Thoracic aorta (tissue), 2 donors: Measurements from ENCODE around the gene LENEP. TPM values are rescaled to one million over a fixed set of nuclear protein-coding genes. Genes with fewer than 3 reads are reported as not detected.

Source experiments
- ATAC-seq: fragments of 150-250 bp; one replicate; pipeline ENCODE4 v1.8.0; 2017; ENCODE audit warnings: low read depth; ENCODE audit not compliant: insufficient number of reproducible peaks, low FRiP score
- DNase-seq: peaks from one replicate; pipeline ENCODE4 v3.0.0-alpha.2; 2020; ENCODE audit warnings: low spot score
- H3K27ac ChIP-seq, 2 donors: fragments of 200-600 bp; sonication (generic); 1 replicate in 1 of 2; 2 replicates in 1 of 2; pipeline ENCODE4 v1.5.1; 2016; ENCODE audit warnings: mild to moderate bottlenecking in 2 of 2, moderate library complexity in 2 of 2
- H3K27me3 ChIP-seq: fragments of 200-600 bp; sonication (generic); replicated peaks from 2 replicates; pipeline ENCODE4 v1.6.0; 2016; ENCODE audit warnings: mild to moderate bottlenecking; ENCODE audit not compliant: insufficient read depth
- H3K36me3 ChIP-seq: fragments of 200-600 bp; sonication (generic); one replicate; pipeline ENCODE4 v1.5.1; 2016
- H3K4me1 ChIP-seq, 2 donors: fragments of 200-600 bp; sonication (generic); 1 replicate in 1 of 2; 2 replicates in 1 of 2; pipeline versions ENCODE4 v1.5.1 to v1.6.0; 2016; ENCODE audit warnings: low read depth in 2 of 2, mild to moderate bottlenecking in 1 of 2; ENCODE audit not compliant: control insufficient read depth in 1 of 2
- H3K4me3 ChIP-seq: fragments of 200-600 bp; sonication (generic); 2 replicates; pipeline ENCODE4 v1.5.1; 2016; ENCODE audit warnings: mild to moderate bottlenecking
- H3K9me3 ChIP-seq: fragments of 200-600 bp; sonication (generic); 2 replicates; pipeline ENCODE4 v1.5.1; 2016
- total RNA-seq, 2 donors: library from RNA; depleted of rRNA; stranded (reverse); fragments of >200 nt; gene quantifications; one replicate each; pipeline versions ENCODE4 v1.1.0 to v1.2.3, GENCODE V29; 2016
- TF ChIP-seq, protein P1 (sequence below): fragments of 200-600 bp; sonication (generic); IDR thresholded peaks from one replicate; pipeline ENCODE4 v1.5.1; 2019; ENCODE audit warnings: antibody characterized with exemption

Gene LENEP
- total RNA-seq, 2 donors from 2014 or later, result not detected

DNA sequence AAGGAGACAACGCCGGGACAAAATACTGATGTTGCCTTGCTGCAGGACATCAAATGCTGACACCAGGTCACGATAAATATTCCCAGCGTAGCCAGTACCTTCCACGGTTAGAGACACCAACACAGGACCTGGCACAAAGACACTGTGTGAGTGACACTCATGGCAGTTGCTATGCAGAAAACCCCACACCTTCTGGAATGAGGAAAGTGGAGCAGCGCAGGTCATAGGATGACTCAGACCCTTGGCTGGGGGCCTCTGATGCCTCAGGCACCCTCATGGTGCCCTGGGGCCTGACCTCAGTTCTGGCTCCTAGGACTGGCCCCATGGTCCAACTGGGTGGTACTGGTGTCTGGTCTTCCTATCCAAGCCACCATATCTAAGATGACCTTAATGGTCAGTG lies 33.2 kb downstream of the LENEP start:
- Histone ChIP-seq H3K4me1 (no peaks in the 10 kb centered on the region), H3K27me3 (no peaks in the 10 kb centered on the region), H3K36me3 (no peaks in the 10 kb centered on the region), H3K4me3 (no peak overlapping the region), H3K9me3 (no peaks in the 10 kb centered on the region), H3K27ac (no peak overlapping the region)
- DNase-seq (no peak), ATAC-seq (no peak)
- TF ChIP-seq, protein P1, sequence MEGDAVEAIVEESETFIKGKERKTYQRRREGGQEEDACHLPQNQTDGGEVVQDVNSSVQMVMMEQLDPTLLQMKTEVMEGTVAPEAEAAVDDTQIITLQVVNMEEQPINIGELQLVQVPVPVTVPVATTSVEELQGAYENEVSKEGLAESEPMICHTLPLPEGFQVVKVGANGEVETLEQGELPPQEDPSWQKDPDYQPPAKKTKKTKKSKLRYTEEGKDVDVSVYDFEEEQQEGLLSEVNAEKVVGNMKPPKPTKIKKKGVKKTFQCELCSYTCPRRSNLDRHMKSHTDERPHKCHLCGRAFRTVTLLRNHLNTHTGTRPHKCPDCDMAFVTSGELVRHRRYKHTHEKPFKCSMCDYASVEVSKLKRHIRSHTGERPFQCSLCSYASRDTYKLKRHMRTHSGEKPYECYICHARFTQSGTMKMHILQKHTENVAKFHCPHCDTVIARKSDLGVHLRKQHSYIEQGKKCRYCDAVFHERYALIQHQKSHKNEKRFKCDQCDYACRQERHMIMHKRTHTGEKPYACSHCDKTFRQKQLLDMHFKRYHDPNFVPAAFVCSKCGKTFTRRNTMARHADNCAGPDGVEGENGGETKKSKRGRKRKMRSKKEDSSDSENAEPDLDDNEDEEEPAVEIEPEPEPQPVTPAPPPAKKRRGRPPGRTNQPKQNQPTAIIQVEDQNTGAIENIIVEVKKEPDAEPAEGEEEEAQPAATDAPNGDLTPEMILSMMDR, result no peak

DNA sequence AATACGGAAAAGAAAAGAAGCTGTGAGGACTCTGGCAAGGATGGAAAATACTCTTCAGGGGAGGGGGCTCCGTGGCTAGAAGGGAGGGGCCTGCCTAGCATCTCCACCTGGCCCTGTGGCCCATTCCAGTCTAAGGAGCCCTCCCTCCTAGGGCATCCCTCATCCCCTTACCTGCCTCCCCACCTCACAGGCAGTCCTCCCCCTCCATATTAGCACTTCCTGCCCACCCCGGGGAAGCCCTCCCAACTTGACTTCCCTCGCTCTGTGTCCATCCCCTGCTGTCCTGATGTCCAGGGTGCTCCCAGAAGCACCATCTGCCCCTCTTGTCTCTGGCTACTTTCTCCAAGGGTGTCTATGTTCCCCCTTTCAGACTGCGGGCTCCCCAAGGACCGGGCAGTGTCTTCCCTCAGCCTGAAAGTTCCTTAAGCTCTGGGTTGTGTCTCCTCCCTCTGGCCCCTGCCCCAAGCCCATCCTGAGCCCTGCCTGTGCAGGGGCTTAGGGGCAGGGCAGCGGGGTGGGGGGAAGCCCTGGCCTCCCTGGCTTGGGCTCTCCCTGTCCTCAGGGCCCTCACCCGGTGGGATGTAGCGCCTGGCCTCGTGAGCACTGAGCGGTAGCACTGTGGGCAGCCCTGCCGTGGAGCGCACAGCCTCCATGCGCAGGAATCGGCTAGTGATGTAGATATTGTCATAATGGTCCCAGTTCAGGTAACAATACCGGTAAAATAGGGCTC lies 36.3 kb downstream of the LENEP start:
- H3K27me3 ChIP-seq, result no peaks in the 10 kb centered on the region
- H3K27ac ChIP-seq, result no peak overlapping the region
- no peaks in the 10 kb centered on the region for H3K4me1 ChIP-seq
- H3K4me3 ChIP-seq, result no peak overlapping the region
- H3K9me3 ChIP-seq, result no peaks in the 10 kb centered on the region
- no peaks in the 10 kb centered on the region for H3K36me3 ChIP-seq
- DNase-seq, result no peak
- TF ChIP-seq, protein P1, result no peak
- ATAC-seq, result no peak

GRCh38 chr1:155030243-155030795 lies 36.9 kb downstream of the LENEP start:
- Histone ChIP-seq H3K27me3 (no peaks in the 10 kb centered on the region), H3K9me3 (no peaks in the 10 kb centered on the region), H3K4me1 (no peaks in the 10 kb centered on the region), H3K27ac (no peak overlapping the region), H3K36me3 (no peaks in the 10 kb centered on the region), H3K4me3 (no peak overlapping the region)
- TF ChIP-seq, protein P1, result no peak
- no peak for DNase-seq
- no peak for ATAC-seq

DNA sequence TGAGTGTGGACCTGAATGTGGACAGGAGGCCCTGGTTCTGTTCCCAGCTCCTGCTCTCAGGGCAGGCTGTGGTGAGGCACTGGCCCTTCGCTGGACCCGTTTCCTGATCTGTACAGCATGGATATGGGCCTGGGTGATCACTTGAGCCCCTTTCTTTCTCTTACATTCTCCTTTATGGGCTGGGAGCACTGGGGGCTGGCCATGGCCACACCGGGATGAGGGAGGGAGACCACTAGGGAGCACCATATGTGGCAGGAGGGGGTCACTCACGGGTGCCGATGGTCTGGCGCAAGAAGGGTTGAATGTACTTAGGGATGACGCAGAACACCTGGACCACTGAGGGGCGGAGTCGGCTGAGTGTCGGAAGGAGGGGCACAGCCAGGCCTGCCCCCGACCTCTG lies 37.5 kb downstream of the LENEP start:
- Histone ChIP-seq H3K4me3 (no peak overlapping the region), H3K36me3 (no peaks in the 10 kb centered on the region), H3K9me3 (no peaks in the 10 kb centered on the region), H3K27me3 (no peaks in the 10 kb centered on the region), H3K4me1 (no peaks in the 10 kb centered on the region), H3K27ac (no peak overlapping the region)
- DNase-seq (no peak), ATAC-seq (no peak)
- TF ChIP-seq, protein P1, result no peak

- Histone ChIP-seq H3K27me3 (no peaks in the 10 kb centered on the region), H3K36me3 (no peaks in the 10 kb centered on the region), H3K4me1 (no peaks in the 10 kb centered on the region), H3K4me3 (no peak overlapping the region), H3K27ac (no peak overlapping the region), H3K9me3 (no peaks in the 10 kb centered on the region)
- TF ChIP-seq, protein P1, result no peak
- DNase-seq (no peak), ATAC-seq (no peak)
Observed at GRCh38 chr1:155032886-155033285, 39.5 kb downstream of the LENEP start.
